Right atrium auricular region (tissue), 2 donors: ENCODE results near the gene RAI1. TPM values are rescaled to one million over a fixed set of nuclear protein-coding genes. Genes with fewer than 3 reads are reported as not detected.

ENCODE experiments used
- DNase-seq: peaks from one replicate; pipeline ENCODE4 v3.0.0-alpha.2; 2019; ENCODE audit warnings: low spot score
- H3K27ac ChIP-seq, 2 donors: fragments of 200-600 bp; sonication (generic); 1 replicate in 1 of 2; 2 replicates in 1 of 2; pipeline ENCODE4 v1.5.1; 2016 to 2019
- H3K27me3 ChIP-seq, 2 donors: fragments of 200-600 bp; sonication (generic); one replicate each; pipeline versions ENCODE4 v1.5.1 to v1.6.0; 2017 to 2019
- H3K36me3 ChIP-seq: fragments of 200-600 bp; sonication (generic); one replicate; pipeline ENCODE4 v1.5.1; 2016
- H3K4me1 ChIP-seq, 2 donors: fragments of 200-600 bp; sonication (generic); one replicate each; pipeline versions ENCODE4 v1.5.1 to v1.6.0; 2017 to 2019
- H3K4me3 ChIP-seq, 2 donors: fragments of 200-600 bp; sonication (generic); 1 replicate in 1 of 2; 2 replicates in 1 of 2; pipeline ENCODE4 v1.5.1; 2017 to 2019; ENCODE audit warnings: mild to moderate bottlenecking in 1 of 2, moderate library complexity in 1 of 2
- H3K9me3 ChIP-seq, 2 donors: fragments of 200-600 bp; sonication (generic); one replicate each; pipeline ENCODE4 v1.5.1; 2019
- CTCF ChIP-seq, 2 donors: fragments of 200-600 bp; sonication (generic); IDR thresholded peaks; one replicate each; pipeline ENCODE4 v1.5.1; 2019; ENCODE audit warnings: antibody characterized with exemption in 2 of 2
- total RNA-seq, 2 donors: library from RNA; depleted of rRNA; stranded (reverse); fragments of >200 nt; gene quantifications; one replicate each; pipeline ENCODE4 v1.1.0, GENCODE V29; 2016

RAI1 gene
- total RNA-seq, 2 donors from 2014 or later, result 23.8 to 24.9 TPM

GRCh38 chr17:17661834-17662385 is 19.3 kb upstream of the RAI1 start:
- no peaks in the 10 kb centered on the region for H3K27me3 ChIP-seq
- H3K4me1 ChIP-seq, result peaks cover 0 to 6% of the 10 kb centered on the region in 2 donors
- no peak overlapping the region for H3K27ac ChIP-seq
- no peak for TF ChIP-seq CTCF (IDR thresholded peaks at IDR 0.05)
- no peak overlapping the region for H3K4me3 ChIP-seq
- no peaks in the 10 kb centered on the region for H3K36me3 ChIP-seq
- no peak for DNase-seq
- peaks cover 0 to 6% of the 10 kb centered on the region in 2 donors for H3K9me3 ChIP-seq

DNA sequence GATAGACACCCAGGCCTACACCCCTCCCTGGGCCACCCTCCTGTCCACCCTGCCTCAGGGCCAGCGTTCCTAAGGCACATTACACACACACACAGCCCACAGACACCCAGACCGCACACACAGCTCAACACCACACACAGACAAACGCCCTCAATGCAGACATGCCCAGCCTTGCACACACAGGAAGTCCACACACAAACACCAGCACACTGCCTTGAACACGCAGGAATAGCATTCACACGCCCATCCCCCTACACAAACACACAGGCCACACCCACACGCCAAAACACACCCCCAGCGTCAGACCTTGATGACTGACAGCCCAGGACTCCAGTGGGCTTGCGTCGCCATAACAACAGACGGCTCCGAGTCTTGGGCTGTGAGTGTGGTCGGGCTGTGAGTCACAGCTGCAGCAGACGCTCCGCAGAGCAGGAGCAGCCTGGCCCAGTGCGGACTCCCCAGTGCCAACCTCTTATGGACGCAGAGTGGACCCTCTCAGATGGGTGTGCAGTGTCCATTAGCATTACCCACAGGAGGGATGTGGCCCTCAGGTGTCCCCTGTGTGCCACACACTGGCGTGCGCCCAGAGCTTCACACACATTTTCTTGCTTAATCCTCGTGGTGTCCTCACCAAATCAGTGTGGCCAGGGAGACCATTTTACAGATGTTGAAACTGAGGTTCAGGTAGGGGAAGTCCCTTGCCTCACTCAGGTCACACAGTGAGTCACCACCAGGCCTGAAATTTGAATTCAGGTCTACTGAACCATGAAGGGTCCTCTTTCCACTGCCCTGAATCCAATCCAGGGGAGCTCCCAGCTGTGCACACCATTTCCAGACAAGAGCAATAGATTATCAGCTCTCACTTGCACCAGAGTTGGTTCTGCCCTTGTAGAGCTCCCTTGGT is 17.8 kb upstream of the RAI1 start:
- Histone ChIP-seq H3K27ac (no peak overlapping the region), H3K9me3 (no peaks in the 10 kb centered on the region), H3K36me3 (no peaks in the 10 kb centered on the region), H3K4me1 (peaks cover 0 to 6% of the 10 kb centered on the region in 2 donors), H3K27me3 (no peaks in the 10 kb centered on the region), H3K4me3 (no peak overlapping the region)
- DNase-seq, result no peak
- TF ChIP-seq CTCF (IDR thresholded peaks at IDR 0.05), result no peak

GRCh38 chr17:17664064-17664452 is 17.2 kb upstream of the RAI1 start:
- no peak overlapping the region for H3K4me3 ChIP-seq
- no peaks in the 10 kb centered on the region for H3K9me3 ChIP-seq
- no peaks in the 10 kb centered on the region for H3K36me3 ChIP-seq
- no peak for DNase-seq
- H3K4me1 ChIP-seq, result peaks cover 0 to 10% of the 10 kb centered on the region in 2 donors
- no peak for TF ChIP-seq CTCF (IDR thresholded peaks at IDR 0.05)
- no peak overlapping the region for H3K27ac ChIP-seq
- H3K27me3 ChIP-seq, result no peaks in the 10 kb centered on the region

- DNase-seq, result no peak
- H3K36me3 ChIP-seq, result no peaks in the 10 kb centered on the region
- H3K27me3 ChIP-seq, result no peaks in the 10 kb centered on the region
- H3K9me3 ChIP-seq, result no peaks in the 10 kb centered on the region
- H3K27ac ChIP-seq, result no peak overlapping the region
- no peak for TF ChIP-seq CTCF (IDR thresholded peaks at IDR 0.05)
- no peak overlapping the region for H3K4me3 ChIP-seq
- H3K4me1 ChIP-seq, result peaks cover 0 to 13% of the 10 kb centered on the region in 2 donors
Measured at GRCh38 chr17:17665255-17665654, 16.0 kb upstream of the RAI1 start.

GRCh38 chr17:17666111-17666714 is 15.0 kb upstream of the RAI1 start:
- DNase-seq, result no peak
- Histone ChIP-seq H3K4me1 (peaks cover 0 to 21% of the 10 kb centered on the region in 2 donors), H3K4me3 (no peak overlapping the region), H3K36me3 (no peaks in the 10 kb centered on the region), H3K9me3 (no peaks in the 10 kb centered on the region), H3K27me3 (no peaks in the 10 kb centered on the region), H3K27ac (no peak overlapping the region)
- TF ChIP-seq CTCF (IDR thresholded peaks at IDR 0.05), result no peak
